ENCODE results near the gene SPAM1.
"Not testable (repeated sequence)": the region's sequence is repeated elsewhere in the genome, so short reads cannot be mapped to it uniquely, and the experiment has no call there.

The SPAM1 gene
- total RNA-seq: 0 reads per million in 2 donors

GRCh38 chr7:123924941-123925340 is at the start of gene SPAM1:
Gene SPAM1, plus strand, starts transcription at chr7:123925241. Its CDS starts 28,330 bp downstream, at chr7:123953571.
- DNase-seq: no peak

- DNase-seq: no peak
These were observed 48.3 kb upstream of the SPAM1 start for GRCh38 chr7:123876557-123877256.

- DNase-seq: no peak
These were observed 45.4 kb upstream of the SPAM1 start for GRCh38 chr7:123879628-123880027.

GRCh38 chr7:123881300-123881699 is 43.7 kb upstream of the SPAM1 start:
- DNase-seq: no peak

GRCh38 chr7:123883154-123883553 is 41.9 kb upstream of the SPAM1 start:
- no peak for DNase-seq

GRCh38 chr7:123888192-123888591 is 36.8 kb upstream of the SPAM1 start:
- DNase-seq: no peak

GRCh38 chr7:123894753-123895152 is 30.3 kb upstream of the SPAM1 start:
- not testable (repeated sequence) for DNase-seq

- DNase-seq: no peak
These were observed 23.9 kb upstream of the SPAM1 start for GRCh38 chr7:123901101-123901500.

GRCh38 chr7:123905714-123906113 is 19.3 kb upstream of the SPAM1 start:
- DNase-seq: no peak

- no peak for DNase-seq
These were observed 8.8 kb upstream of the SPAM1 start for GRCh38 chr7:123916240-123916724.

- no peak for DNase-seq
These were observed 7.2 kb upstream of the SPAM1 start for GRCh38 chr7:123917878-123918277.

- no peak for DNase-seq
These were observed 6.7 kb upstream of the SPAM1 start for GRCh38 chr7:123918309-123918708.

- DNase-seq: no peak
These were observed 1.4 kb upstream of the SPAM1 start for GRCh38 chr7:123923599-123923998.

GRCh38 chr7:123929107-123929506 is 4.1 kb downstream of the SPAM1 start:
- no peak for DNase-seq

- DNase-seq: no peak
These were observed 4.6 kb downstream of the SPAM1 start for GRCh38 chr7:123929655-123930054.

GRCh38 chr7:123935436-123936381 is 10.7 kb downstream of the SPAM1 start:
- DNase-seq: no peak

GRCh38 chr7:123936388-123936787 is 11.3 kb downstream of the SPAM1 start:
- no peak for DNase-seq

- no peak for DNase-seq
These were observed 14.7 kb downstream of the SPAM1 start for GRCh38 chr7:123939784-123940183.

GRCh38 chr7:123941391-123942180 is 16.5 kb downstream of the SPAM1 start:
- no peak for DNase-seq

GRCh38 chr7:123944395-123944794 is 19.4 kb downstream of the SPAM1 start:
- no peak for DNase-seq

- no peak for DNase-seq
These were observed 20.9 kb downstream of the SPAM1 start for GRCh38 chr7:123945938-123946337.

GRCh38 chr7:123948136-123948535 is 23.1 kb downstream of the SPAM1 start:
- DNase-seq: no peak

GRCh38 chr7:123958186-123958703 is 33.2 kb downstream of the SPAM1 start:
- no peak for DNase-seq

All from T-helper 9 cell (primary cell).